ENCODE results near the gene ARHGAP6. TPM values are rescaled to one million over a fixed set of nuclear protein-coding genes. Genes with fewer than 3 reads are reported as not detected.

Gene ARHGAP6
- total RNA-seq, 6 experiments from 2014 or later = 0.38 to 1.2 (median 0.78) TPM

DNA sequence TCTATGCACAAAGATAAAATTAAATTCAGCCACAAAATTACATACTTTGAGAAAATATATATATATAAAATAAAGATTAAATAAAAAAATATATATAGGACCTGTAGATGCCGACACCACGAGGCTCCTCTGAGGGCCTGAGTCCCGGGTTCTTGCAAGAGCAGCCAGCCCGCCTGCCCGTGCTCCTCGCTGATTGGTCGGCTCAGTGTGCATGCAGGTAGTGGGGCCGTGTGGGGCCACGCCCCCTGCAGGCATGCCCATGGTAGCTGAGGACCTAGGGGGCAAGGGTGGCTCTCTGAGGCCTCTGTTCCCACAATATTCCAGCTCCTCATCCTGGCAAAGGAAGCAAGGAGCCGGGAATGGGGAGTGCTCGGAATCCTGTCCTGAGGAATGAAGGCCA is 453.0 kb downstream of the ARHGAP6 start:
- WGBS (ENCODE audit: insufficient coverage, low coverage, low lambda C conversion rate, missing lambda C conversion rate) = no CpG with 5 or more reads among the region's 11 CpGs
- Histone ChIP-seq H3K27me3 (no peaks in the 10 kb centered on the region), H3K9me3 (no peaks in the 10 kb centered on the region), H3K4me3 (no peak overlapping the region), H3K4me1 (no peaks in the 10 kb centered on the region), H3K27ac (no peak overlapping the region), H3K36me3 (no peaks in the 10 kb centered on the region)
- DNase-seq (no peak), ATAC-seq (no peak)
- intact Hi-C loops (cut with DNase I) = no loop called here
- no peak for TF ChIP-seq POLR2A (IDR thresholded peaks at IDR 0.05)
- TF ChIP-seq, protein P1, sequence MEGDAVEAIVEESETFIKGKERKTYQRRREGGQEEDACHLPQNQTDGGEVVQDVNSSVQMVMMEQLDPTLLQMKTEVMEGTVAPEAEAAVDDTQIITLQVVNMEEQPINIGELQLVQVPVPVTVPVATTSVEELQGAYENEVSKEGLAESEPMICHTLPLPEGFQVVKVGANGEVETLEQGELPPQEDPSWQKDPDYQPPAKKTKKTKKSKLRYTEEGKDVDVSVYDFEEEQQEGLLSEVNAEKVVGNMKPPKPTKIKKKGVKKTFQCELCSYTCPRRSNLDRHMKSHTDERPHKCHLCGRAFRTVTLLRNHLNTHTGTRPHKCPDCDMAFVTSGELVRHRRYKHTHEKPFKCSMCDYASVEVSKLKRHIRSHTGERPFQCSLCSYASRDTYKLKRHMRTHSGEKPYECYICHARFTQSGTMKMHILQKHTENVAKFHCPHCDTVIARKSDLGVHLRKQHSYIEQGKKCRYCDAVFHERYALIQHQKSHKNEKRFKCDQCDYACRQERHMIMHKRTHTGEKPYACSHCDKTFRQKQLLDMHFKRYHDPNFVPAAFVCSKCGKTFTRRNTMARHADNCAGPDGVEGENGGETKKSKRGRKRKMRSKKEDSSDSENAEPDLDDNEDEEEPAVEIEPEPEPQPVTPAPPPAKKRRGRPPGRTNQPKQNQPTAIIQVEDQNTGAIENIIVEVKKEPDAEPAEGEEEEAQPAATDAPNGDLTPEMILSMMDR (IDR thresholded peaks at IDR 0.05) = no peak

DNA sequence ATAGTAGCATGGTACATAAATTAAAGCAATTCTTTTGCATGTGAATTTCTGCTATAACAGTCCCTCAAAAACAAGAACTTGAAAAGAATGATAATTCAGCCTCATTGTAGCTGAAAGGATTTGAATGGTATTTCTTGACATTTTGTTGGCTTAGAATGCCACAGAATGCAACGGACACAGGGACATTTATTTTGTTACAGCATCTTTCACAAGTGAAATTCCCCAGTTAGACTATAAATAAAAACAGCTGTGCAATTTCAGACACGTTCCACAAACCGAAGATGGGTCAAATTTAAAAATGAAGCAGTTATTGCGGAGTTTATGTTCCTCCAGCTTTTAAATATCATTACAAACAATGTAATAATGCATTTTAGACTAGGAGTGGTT is 455.3 kb downstream of the ARHGAP6 start:
- no peak for TF ChIP-seq POLR2A (IDR thresholded peaks at IDR 0.05)
- TF ChIP-seq, protein P1 (IDR thresholded peaks at IDR 0.05) = no peak
- Histone ChIP-seq H3K27me3 (no peaks in the 10 kb centered on the region), H3K4me3 (no peak overlapping the region), H3K27ac (no peak overlapping the region), H3K4me1 (no peaks in the 10 kb centered on the region), H3K36me3 (no peaks in the 10 kb centered on the region), H3K9me3 (no peaks in the 10 kb centered on the region)
- no peak for ATAC-seq
- WGBS (ENCODE audit: insufficient coverage, low coverage, low lambda C conversion rate, missing lambda C conversion rate) = 66% methylated on average over 4 of the region's 4 CpGs
- no peak for DNase-seq
- intact Hi-C loops (cut with DNase I) = no loop called here

DNA sequence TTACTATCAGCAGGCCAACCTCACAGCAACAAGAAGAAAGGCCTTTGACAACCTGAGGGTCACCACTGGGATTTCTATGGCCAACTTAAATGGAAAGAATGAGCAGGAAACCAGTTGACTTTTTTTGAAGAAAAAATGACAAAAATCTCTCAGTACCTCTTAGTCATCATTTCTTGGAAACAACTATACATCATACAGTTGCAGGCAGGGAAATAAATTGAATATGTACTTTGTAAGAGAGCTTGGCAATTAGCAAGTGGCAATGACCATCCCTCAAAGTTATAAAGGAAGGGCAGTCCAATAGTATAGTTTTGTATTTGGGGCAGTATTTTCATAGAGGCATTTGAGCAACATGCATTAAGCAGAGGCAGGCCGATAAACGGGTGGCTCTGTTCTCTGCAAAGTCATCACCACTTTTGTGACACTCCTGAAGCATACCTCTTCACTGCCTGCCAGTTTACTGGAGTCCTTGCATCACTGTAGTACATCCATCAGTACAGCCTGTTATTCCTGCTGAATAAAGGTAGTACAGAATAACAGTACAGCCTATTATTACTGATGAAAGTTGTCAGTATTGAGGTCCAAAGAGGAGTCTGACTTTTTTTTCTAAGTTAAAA is 455.8 kb downstream of the ARHGAP6 start:
- no peak overlapping the region for H3K4me3 ChIP-seq
- 0% methylated on average over 1 of the region's 2 CpGs for WGBS (ENCODE audit: insufficient coverage, low coverage, low lambda C conversion rate, missing lambda C conversion rate)
- TF ChIP-seq, protein P1 (IDR thresholded peaks at IDR 0.05) = no peak
- no peak for TF ChIP-seq POLR2A (IDR thresholded peaks at IDR 0.05)
- H3K27ac ChIP-seq = no peak overlapping the region
- H3K4me1 ChIP-seq = no peaks in the 10 kb centered on the region
- no peaks in the 10 kb centered on the region for H3K36me3 ChIP-seq
- DNase-seq (no peak), ATAC-seq (no peak)
- H3K9me3 ChIP-seq = no peaks in the 10 kb centered on the region
- no peaks in the 10 kb centered on the region for H3K27me3 ChIP-seq
- intact Hi-C loops (cut with DNase I) = no loop called here

DNA sequence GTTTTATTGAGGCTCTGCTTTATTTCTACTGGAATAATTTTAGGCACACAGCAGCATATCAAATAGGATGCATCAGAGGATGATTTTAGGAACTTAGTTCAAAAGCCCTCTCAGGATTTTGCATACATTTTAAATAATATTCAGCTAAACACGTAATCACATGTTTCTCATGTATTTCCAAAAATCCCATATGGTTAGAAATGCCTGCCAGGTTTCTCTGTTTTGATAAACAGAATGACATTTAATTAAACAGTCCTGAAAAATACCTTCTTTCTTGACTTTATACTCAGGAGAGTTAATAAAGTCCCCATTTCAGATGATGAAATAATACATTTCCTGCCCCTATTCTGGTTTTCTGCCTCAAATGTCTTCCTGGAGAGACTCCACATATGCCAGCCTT is 459.0 kb downstream of the ARHGAP6 start:
- no peaks in the 10 kb centered on the region for H3K36me3 ChIP-seq
- TF ChIP-seq, protein P1 (IDR thresholded peaks at IDR 0.05) = no peak
- no peak for TF ChIP-seq POLR2A (IDR thresholded peaks at IDR 0.05)
- H3K27me3 ChIP-seq = no peaks in the 10 kb centered on the region
- ATAC-seq (no peak), DNase-seq (no peak)
- H3K27ac ChIP-seq = no peak overlapping the region
- intact Hi-C loops (cut with DNase I) = no loop called here
- no peaks in the 10 kb centered on the region for H3K4me1 ChIP-seq
- no peak overlapping the region for H3K4me3 ChIP-seq
- 11% methylated on average over 1 of the region's 1 CpG for WGBS (ENCODE audit: insufficient coverage, low coverage, low lambda C conversion rate, missing lambda C conversion rate)
- H3K9me3 ChIP-seq = no peaks in the 10 kb centered on the region

DNA sequence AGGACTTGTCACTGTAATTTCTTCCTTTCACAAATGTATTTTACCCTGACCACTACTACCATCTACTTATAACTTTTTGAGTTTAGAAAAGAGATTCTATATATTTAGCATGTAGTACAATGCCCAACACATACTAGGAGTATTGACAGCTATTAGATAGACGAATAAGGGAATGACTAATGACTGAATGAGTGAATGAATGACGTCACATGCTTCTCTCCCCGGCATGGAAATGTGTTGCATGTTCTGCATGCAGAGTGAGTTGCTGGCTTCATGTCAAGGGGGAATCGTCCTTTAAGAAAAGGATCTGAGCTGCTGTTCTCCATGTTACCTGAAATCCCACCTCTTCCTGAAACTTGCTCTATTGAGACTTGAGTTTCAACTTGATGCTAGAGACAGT is 459.9 kb downstream of the ARHGAP6 start:
- no peak for DNase-seq
- Histone ChIP-seq H3K27me3 (no peaks in the 10 kb centered on the region), H3K27ac (no peak overlapping the region), H3K9me3 (no peaks in the 10 kb centered on the region), H3K4me1 (no peaks in the 10 kb centered on the region), H3K36me3 (no peaks in the 10 kb centered on the region), H3K4me3 (no peak overlapping the region)
- ATAC-seq = no peak
- intact Hi-C loops (cut with DNase I) = no loop called here
- WGBS (ENCODE audit: insufficient coverage, low coverage, low lambda C conversion rate, missing lambda C conversion rate) = 31% methylated on average over 4 of the region's 4 CpGs
- TF ChIP-seq, protein P1 (IDR thresholded peaks at IDR 0.05) = no peak
- TF ChIP-seq POLR2A (IDR thresholded peaks at IDR 0.05) = no peak
